Activated naive CD8-positive, alpha-beta T cell (primary cell): Measurements from ENCODE around the gene DENND1C.

Source experiments
- H3K27ac Mint-ChIP-seq: one replicate; pipeline ENCODE4 v1.8.0; 2021; ENCODE audit warnings: mixed read lengths
- H3K27me3 Mint-ChIP-seq: one replicate; pipeline ENCODE4 v1.8.0; 2021; ENCODE audit warnings: mixed read lengths
- H3K36me3 Mint-ChIP-seq: one replicate; pipeline ENCODE4 v1.8.0; 2021; ENCODE audit warnings: mixed read lengths
- H3K4me1 Mint-ChIP-seq: one replicate; pipeline ENCODE4 v1.8.0; 2021; ENCODE audit warnings: low read depth, mixed read lengths
- H3K4me3 Mint-ChIP-seq: one replicate; pipeline ENCODE4 v1.8.0; 2021; ENCODE audit warnings: mild to moderate bottlenecking, mixed read lengths
- H3K9me3 Mint-ChIP-seq: one replicate; pipeline ENCODE4 v1.8.0; 2021; ENCODE audit warnings: low read depth, mixed read lengths

The DENND1C gene, protein sequence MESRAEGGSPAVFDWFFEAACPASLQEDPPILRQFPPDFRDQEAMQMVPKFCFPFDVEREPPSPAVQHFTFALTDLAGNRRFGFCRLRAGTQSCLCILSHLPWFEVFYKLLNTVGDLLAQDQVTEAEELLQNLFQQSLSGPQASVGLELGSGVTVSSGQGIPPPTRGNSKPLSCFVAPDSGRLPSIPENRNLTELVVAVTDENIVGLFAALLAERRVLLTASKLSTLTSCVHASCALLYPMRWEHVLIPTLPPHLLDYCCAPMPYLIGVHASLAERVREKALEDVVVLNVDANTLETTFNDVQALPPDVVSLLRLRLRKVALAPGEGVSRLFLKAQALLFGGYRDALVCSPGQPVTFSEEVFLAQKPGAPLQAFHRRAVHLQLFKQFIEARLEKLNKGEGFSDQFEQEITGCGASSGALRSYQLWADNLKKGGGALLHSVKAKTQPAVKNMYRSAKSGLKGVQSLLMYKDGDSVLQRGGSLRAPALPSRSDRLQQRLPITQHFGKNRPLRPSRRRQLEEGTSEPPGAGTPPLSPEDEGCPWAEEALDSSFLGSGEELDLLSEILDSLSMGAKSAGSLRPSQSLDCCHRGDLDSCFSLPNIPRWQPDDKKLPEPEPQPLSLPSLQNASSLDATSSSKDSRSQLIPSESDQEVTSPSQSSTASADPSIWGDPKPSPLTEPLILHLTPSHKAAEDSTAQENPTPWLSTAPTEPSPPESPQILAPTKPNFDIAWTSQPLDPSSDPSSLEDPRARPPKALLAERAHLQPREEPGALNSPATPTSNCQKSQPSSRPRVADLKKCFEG

DNA sequence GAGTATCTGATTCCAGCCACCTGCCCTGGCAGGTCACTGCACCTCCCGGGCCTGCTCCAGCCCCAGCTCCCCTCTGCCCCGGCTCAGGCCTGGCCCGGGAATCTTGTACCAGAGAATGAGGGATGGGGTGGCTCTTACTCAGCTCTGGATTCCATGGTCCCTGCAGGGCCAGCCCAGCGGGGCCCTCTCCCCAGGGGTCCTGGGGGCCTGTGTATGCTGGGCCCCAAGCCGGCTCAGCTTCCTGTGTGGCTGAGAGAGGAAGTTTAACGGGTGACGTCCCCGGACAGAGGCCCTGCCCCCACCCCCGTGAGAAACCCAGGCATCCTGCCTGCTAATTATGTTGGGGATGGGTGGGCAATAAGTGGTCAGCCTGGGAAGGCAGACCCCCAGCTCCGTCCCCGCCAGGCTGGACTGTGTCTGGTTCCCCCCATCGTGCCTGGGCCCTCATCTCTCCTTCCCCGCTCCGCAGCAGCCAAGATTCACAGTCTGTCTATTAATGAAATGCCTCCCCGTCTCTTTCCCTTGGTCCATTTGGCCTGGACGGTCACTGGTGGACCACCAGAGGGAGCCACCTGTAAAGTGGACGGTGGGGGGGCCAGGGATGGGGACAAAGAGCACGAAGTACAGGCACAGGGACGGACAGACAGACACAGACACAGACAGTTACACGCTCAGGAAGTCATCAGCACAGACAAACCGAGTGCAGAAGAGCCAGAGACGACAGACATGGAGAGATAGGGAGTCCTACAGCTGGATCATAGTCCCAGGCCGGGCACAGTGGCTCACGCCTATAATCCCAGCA is at the start of gene DENND1C:
TSS of gene DENND1C (minus strand) at position 247 of the 802 bp plus-strand sequence. CDS start at position 155, 92 bp downstream.
- H3K36me3 Mint-ChIP-seq: no peaks in the 10 kb centered on the region
- peak within 1 kb of the TSS; percentile 100 for H3K4me3 Mint-ChIP-seq
- H3K4me1 Mint-ChIP-seq: peaks cover 33% of the 10 kb centered on the region
- H3K9me3 Mint-ChIP-seq: no peaks in the 10 kb centered on the region
- H3K27me3 Mint-ChIP-seq: no peaks in the 10 kb centered on the region
- peak within 1 kb of the TSS; percentile 97 for H3K27ac Mint-ChIP-seq

DNA sequence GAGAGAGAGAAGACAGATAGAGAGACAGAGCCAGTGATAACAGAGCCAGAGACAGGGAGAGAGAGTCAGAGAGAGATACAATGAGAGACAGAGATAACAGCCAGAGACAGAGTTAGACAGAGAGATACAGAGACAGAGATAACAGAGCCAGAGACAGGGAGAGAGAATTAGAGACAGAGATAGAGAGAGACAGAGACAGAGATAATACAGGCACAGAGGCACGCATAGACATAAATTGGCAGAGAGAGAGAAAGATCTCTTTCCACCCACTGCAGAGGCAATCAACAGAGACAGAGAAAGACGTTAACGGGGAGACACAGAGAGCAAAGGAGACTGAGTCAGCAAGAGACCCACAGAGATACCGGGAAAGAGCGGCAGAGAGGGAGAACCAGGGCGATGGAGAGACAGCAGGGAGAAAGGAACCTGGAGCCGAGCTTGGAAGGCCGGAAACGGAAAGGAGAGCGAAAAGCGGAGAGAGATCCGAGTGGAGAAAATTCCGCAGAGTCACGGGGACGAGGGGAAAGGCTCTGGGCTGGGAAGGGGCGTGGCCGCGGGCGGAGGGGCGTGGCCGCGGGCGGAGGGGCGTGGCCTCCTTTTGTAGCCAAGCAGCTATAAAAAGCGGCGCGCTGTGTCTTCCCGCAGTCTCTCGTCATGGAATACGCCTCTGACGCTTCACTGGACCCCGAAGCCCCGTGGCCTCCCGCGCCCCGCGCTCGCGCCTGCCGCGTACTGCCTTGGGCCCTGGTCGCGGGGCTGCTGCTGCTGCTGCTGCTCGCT is 49.0 kb upstream of the DENND1C start, which contains the start of gene TNFSF9:
TSS of gene TNFSF9 (plus strand) at position 641 of the 777 bp plus-strand sequence. CDS start at position 652, 11 bp downstream.
- H3K9me3 Mint-ChIP-seq: no peaks in the 10 kb centered on the region
- peaks cover 6% of the 10 kb centered on the region for H3K27me3 Mint-ChIP-seq
- no peaks in the 10 kb centered on the region for H3K36me3 Mint-ChIP-seq
- peak within 1 kb of the TSS; percentile 91 for H3K4me3 Mint-ChIP-seq
- H3K27ac Mint-ChIP-seq: peak within 1 kb of the TSS; percentile 51
- H3K4me1 Mint-ChIP-seq: peaks cover 29% of the 10 kb centered on the region

DNA sequence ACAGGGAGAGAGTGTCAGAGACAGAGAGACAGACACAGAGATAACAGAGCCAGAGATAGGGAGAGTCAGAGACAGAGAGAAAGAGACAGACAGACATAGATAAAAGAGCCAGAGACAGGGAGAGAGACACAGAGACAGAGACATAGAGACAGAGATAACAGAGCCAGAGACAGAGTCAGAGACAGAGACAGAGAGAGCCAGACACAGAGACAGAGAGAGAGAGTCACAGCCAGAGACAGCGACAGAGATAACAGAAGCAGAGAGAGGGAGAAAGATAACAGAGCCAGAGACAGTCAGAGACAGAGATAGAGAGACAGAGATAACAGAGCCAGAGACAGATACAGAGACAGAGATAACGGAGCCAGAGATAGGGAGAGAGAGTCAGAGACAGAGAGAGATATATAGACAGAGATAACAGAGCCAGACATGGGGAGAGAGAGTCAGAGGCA is 48.4 kb upstream of the DENND1C start:
- peaks cover 28% of the 10 kb centered on the region for H3K4me1 Mint-ChIP-seq
- no peaks in the 10 kb centered on the region for H3K36me3 Mint-ChIP-seq
- H3K27ac Mint-ChIP-seq: peak overlapping the region; percentile 41
- H3K4me3 Mint-ChIP-seq: peak overlapping the region; percentile 91
- H3K9me3 Mint-ChIP-seq: no peaks in the 10 kb centered on the region
- peaks cover 6% of the 10 kb centered on the region for H3K27me3 Mint-ChIP-seq

DNA sequence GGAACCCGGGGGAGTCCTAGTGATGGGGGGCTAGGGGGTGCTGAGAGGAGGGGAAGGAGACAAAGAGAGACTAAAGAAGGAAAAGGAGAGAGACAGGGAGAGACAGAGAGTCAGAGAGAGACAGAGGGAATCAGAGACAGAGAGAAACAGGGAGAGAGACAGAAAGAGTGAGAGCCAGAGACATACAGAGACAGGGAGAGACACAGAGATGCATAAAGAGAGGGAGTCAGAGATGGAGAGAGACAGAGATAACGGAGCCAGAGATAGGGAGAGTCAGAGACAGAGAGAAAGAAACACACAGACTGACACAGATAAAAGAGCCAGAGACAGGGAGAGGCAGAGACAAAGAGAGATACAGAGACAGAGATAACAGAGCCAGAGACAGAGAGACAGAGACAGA is 47.8 kb upstream of the DENND1C start:
- Mint-ChIP-seq H3K4me1 (peaks cover 28% of the 10 kb centered on the region), H3K9me3 (no peaks in the 10 kb centered on the region), H3K4me3 (peak overlapping the region; percentile 8), H3K27me3 (peaks cover 6% of the 10 kb centered on the region), H3K27ac (peak overlapping the region; percentile 67), H3K36me3 (no peaks in the 10 kb centered on the region)

DNA sequence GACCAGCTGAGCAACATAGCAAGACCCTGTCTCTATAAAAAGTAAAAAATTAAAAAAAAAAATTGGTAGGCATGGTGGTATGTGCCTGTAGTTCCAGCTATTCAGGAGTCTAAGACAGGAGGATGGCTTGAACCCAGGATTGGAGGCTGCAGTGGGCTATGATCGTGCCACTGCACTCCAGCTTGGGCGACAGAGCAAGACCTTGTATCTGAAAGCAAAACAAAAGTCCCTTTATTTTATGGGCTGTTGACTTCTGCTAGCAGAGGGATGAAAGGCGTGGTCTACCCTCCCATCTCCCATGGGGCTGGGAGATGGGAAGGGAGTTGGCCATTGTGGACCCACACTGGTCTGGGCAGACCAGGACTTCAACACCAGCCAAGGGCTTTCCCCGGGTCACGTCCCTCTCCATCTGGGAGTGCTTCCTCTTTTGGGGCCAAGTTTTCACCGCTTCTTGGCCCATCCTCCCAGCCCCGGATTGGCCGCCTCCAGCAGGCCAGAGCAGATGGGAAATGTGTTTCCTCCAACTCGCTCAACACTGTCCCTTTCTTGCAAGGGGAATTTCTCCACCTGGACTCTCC is 47.0 kb upstream of the DENND1C start:
- peaks cover 26% of the 10 kb centered on the region for H3K4me1 Mint-ChIP-seq
- H3K36me3 Mint-ChIP-seq: no peaks in the 10 kb centered on the region
- H3K27me3 Mint-ChIP-seq: peaks cover 4% of the 10 kb centered on the region
- H3K9me3 Mint-ChIP-seq: no peaks in the 10 kb centered on the region
- no peak overlapping the region for H3K4me3 Mint-ChIP-seq
- no peak overlapping the region for H3K27ac Mint-ChIP-seq

DNA sequence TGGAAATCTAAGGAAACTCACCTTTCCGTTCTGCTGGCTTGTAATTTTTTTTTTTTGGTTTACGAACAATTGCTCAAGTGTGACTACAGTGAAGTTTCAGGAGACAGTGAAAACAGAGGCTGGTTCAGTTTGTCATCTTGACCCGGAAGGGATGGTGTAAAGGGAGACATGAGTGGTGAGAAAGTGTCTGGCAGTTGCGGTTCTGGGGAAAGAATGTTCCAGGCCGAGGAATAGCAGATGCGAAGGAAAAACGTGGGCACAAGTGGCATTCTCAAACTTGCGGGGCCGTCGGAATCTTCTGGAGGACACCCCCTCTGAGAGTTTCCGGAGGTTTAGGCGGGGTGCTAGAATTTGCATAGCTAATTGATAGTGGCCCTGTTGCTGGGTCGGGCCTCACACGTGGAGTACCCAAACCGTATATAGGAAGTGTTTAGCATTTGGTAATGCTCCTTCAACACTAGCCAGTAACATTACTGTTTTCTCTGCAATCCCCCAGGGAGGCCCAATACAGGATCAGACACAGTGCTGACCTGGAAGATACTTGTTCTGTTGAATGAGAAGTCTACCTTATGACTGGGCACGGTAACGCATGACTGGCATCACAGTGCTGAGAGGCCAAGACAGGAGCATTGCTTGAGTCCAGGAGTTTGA is 46.4 kb upstream of the DENND1C start:
- H3K36me3 Mint-ChIP-seq: no peaks in the 10 kb centered on the region
- no peaks in the 10 kb centered on the region for H3K9me3 Mint-ChIP-seq
- no peak overlapping the region for H3K4me3 Mint-ChIP-seq
- H3K27me3 Mint-ChIP-seq: peaks cover 4% of the 10 kb centered on the region
- peaks cover 26% of the 10 kb centered on the region for H3K4me1 Mint-ChIP-seq
- no peak overlapping the region for H3K27ac Mint-ChIP-seq

DNA sequence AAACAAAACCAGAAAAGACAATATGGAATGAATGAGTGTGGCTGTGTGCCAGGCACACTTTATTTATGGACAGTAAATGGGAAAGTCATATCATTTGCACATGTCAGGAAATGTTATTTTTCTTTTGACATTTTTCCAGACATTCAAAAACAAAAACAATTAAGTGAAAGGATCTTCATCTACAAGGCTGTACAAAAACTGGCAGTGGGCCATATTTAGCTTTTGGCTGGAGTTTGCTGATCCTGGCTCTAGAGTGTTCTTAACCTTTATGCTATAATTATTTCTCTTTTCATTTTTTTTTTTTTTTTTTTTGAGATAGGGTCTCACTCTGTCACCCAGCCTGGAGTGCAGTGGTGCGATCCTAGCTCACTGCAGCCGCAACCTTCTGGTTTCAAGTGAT is 42.7 kb upstream of the DENND1C start:
- no peak overlapping the region for H3K27ac Mint-ChIP-seq
- no peaks in the 10 kb centered on the region for H3K36me3 Mint-ChIP-seq
- H3K9me3 Mint-ChIP-seq: no peaks in the 10 kb centered on the region
- no peak overlapping the region for H3K4me3 Mint-ChIP-seq
- peaks cover 14% of the 10 kb centered on the region for H3K4me1 Mint-ChIP-seq
- H3K27me3 Mint-ChIP-seq: no peaks in the 10 kb centered on the region

DNA sequence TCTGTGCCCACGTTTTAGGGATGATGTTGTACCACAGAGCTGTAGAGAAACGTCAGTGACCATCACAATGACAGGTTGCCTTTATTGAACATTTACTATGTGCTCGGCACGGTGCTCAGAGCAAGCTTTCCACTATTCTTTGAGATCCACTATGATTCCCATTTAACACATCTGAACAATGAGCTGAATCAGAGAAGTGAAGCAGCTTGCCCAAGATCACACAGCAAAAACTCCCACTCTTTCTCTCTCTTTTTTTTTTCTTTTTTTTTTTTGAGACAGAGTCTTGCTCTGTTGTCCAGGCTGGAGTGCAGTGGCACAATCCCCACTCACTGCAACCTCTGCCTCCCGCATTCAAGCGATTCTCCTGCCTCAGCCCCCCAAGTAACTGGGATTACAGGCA is 41.1 kb upstream of the DENND1C start:
- Mint-ChIP-seq H3K9me3 (no peaks in the 10 kb centered on the region), H3K4me3 (no peak overlapping the region), H3K27me3 (no peaks in the 10 kb centered on the region), H3K27ac (no peak overlapping the region), H3K4me1 (peaks cover 27% of the 10 kb centered on the region), H3K36me3 (no peaks in the 10 kb centered on the region)

DNA sequence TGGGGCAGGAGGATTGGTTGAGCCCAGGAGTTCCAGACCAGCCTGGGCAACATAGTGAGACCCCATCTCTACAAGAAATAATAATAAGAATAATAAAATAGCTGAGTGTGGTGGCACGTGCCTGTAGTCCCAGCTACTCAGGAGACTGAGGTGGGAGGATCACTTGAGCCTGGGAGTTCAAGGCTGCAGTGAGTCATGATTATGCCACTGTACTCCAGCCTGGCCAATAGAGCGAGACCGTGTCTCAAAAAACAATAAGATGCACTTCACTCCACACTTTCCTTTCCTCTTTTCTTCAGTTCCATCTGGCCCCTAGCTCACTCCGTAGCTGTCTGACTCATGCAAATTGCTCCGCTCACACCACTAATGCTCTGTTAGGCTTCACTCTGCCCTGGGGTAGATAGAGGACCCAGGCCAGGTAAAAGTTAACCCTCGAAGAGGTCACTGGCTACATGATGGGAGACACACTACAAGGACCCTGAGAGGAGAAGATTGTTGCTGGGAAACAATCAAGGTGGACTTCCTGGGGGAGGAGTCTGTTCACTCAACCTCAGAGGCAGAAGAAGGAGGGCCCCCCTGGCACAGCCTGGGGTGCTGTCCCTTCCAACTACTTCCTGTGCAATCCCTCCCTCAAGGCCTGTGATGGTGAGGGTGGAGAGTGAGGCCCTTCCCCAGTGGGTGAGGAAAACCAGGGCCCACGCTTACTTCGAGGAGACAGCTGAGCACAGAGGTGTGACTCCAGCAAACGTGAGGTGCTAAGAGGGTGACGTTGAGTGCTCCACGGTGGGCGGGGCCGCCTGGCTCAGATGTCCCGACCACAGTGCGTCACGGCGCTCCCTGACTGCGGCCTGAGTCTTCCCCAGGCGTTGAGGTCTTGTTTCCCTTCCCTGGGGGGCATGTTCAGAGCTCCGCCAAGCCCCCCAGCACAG is 40.4 kb upstream of the DENND1C start:
- Mint-ChIP-seq H3K27ac (peak overlapping the region; percentile 84), H3K27me3 (no peaks in the 10 kb centered on the region), H3K36me3 (no peaks in the 10 kb centered on the region), H3K9me3 (no peaks in the 10 kb centered on the region), H3K4me3 (no peak overlapping the region), H3K4me1 (peaks cover 32% of the 10 kb centered on the region)

DNA sequence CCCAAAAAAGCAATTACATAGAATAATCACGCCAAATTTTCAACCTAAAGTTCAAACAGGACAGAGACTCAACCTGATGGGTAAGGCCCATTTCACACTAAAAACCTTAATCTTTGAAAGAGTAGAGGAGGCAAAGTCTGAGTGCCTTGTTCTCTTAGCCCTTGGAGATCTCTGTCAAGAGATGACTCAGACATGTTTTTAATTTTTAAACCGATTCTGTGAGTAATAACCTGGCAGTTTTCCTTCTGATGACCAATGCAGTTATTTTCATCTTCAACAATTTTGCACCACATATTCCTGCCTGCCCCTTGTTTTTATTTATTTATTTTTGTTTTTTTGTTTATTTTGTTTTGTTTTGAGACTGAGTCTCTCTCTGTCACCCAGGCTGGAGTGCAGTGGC is 37.7 kb upstream of the DENND1C start:
- H3K27me3 Mint-ChIP-seq: no peaks in the 10 kb centered on the region
- no peaks in the 10 kb centered on the region for H3K9me3 Mint-ChIP-seq
- H3K4me3 Mint-ChIP-seq: peak overlapping the region; percentile 25
- H3K4me1 Mint-ChIP-seq: peaks cover 40% of the 10 kb centered on the region
- H3K36me3 Mint-ChIP-seq: no peaks in the 10 kb centered on the region
- no peak overlapping the region for H3K27ac Mint-ChIP-seq

DNA sequence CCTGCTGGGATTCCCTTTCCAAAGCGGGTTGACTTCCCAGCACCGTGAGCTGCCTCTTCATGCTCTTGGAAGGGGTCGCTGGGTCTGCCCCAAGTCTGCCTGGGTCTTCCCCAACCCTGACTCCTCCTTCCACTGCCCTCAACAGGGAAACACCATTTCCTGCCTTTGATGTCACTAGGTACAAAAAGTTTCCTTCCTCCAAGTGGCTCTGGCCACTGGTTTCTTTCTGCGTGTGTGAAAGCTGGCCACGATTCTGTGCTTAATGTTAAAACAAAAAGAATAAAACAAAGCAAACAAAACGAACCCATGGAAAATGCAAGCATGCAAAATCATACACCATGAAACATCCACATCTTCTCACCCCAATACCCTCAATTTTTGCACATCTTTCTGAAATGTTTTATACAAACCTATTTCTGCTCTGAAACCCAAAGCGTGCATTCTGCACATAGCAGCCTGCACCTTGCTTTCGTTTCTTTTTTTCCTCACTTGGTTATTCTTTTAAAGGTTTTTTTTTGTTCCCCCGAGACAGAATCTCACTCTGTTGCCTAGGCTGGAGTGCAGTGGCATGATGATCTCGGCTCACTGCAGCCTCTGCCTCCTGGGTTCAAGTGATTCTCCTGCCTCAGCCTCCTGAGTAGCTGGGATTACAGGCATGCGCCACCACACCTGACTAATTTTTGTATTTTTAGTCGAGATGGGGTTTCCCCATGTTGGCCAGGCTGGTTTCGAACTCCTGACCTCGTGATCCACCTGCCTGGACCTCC is 36.7 kb upstream of the DENND1C start:
- no peaks in the 10 kb centered on the region for H3K27me3 Mint-ChIP-seq
- peaks cover 40% of the 10 kb centered on the region for H3K4me1 Mint-ChIP-seq
- H3K4me3 Mint-ChIP-seq: peak overlapping the region; percentile 53
- H3K9me3 Mint-ChIP-seq: no peaks in the 10 kb centered on the region
- peak overlapping the region; percentile 25 for H3K27ac Mint-ChIP-seq
- H3K36me3 Mint-ChIP-seq: no peaks in the 10 kb centered on the region

DNA sequence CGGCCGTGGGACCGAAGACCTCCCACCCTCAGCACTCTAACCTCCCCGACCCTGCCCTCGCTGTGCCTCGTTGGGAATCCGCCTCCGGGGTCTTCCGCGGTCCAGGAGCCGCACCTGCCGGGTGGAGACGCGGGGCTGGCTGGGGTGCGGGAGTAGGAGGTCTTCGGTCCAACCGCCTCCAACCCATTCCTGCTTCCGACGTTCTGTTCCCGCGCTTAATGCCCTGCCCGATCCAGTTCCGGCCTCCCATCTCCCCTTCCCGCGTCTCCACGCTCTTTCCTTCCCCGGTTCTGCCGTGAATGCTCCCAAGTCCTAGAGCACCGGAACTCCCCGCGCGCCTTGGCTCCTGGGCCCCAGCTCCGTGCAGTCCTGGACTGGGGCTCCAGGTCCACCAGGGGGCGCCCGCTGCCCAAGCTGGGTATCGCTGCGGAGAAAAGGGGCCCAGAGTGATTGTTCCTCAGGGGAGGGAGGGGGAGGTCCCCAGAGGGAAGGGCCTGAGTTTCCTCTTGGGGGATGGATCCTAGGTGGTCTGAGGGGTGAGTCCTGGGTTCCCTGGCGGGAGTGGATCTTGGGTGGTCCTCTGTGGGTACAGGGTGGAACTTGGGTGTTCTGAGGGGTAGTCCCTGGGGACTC is 35.2 kb upstream of the DENND1C start:
- no peaks in the 10 kb centered on the region for H3K27me3 Mint-ChIP-seq
- H3K4me1 Mint-ChIP-seq: peaks cover 31% of the 10 kb centered on the region
- peak overlapping the region; percentile 91 for H3K27ac Mint-ChIP-seq
- H3K36me3 Mint-ChIP-seq: no peaks in the 10 kb centered on the region
- H3K9me3 Mint-ChIP-seq: no peaks in the 10 kb centered on the region
- H3K4me3 Mint-ChIP-seq: peak overlapping the region; percentile 95
